Measurements from ENCODE around the gene AMMECR1. TPM values are rescaled to one million over a fixed set of nuclear protein-coding genes. Genes with fewer than 3 reads are reported as not detected.

AMMECR1 gene
- total and polyA plus RNA-seq, 2 of the 4 experiments (the other 2 are of a cell fraction), result 7.0 to 11.3 TPM

DNA sequence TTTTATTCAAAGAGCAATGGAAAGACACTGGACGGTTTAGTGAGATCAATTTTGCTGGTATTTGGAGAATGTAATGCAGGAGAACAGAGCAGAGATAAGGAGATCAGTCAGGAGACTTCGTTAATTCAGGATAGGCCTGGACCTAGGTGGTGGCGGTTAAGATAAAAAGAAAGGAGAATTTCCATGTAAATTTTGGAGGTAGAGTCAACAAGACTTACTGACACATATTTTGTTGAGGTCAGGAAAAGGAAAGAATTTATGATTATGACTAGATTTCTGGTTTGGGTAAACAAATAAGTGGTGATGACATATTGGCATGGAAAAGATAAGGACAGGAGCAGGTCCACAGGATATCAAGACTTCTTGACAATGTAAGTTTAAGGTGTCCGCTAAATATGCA lies 8.8 kb upstream of the AMMECR1 start:
- Histone ChIP-seq H3K79me1 (ENCODE audit: low read depth in 1 of 2, low read length in 2 of 2) (no peaks in the 10 kb centered on the region), H4K91ac (ENCODE audit: insufficient read depth, low read depth, low read length) (no peak overlapping the region), H3K27ac (ENCODE audit: insufficient read depth, low read length) (no peak overlapping the region), H2BK120ac (ENCODE audit: low read depth, low read length) (no peak overlapping the region), H3K27me3 (ENCODE audit: control insufficient read depth, insufficient read depth, low read length) (no peaks in the 10 kb centered on the region), H3K18ac (ENCODE audit: low read depth, low read length) (no peak overlapping the region), H3K4me3 (ENCODE audit: insufficient read depth, low read depth, low read length) (no peak overlapping the region), H3K9me1 (ENCODE audit: insufficient read depth, low read length) (no peaks in the 10 kb centered on the region), H3K23ac (ENCODE audit: low read depth, low read length) (no peak overlapping the region), H2AK5ac (ENCODE audit: low read depth, low read length) (no peak overlapping the region), H4K20me1 (ENCODE audit: insufficient read depth, low read length) (no peaks in the 10 kb centered on the region), H3K4ac (ENCODE audit: low read depth, low read length) (no peak overlapping the region), H2BK20ac (ENCODE audit: low read depth, low read length) (no peak overlapping the region), H3K14ac (replicated peaks; ENCODE audit: low read depth, low read length) (no peak overlapping the region), H3K56ac (ENCODE audit: extremely low read depth, insufficient read depth, low read length) (no peak overlapping the region), H2AK9ac (replicated peaks; ENCODE audit: low read depth, low read length, poor library complexity) (no peak overlapping the region), H3K9me3 (ENCODE audit: control insufficient read depth, insufficient read depth, low read length) (peaks cover 3% of the 10 kb centered on the region; the same call in 1 of the 2 replicates), H2BK5ac (ENCODE audit: low read depth, low read length, poor library complexity, severe bottlenecking) (no peak overlapping the region), H2BK15ac (ENCODE audit: low read depth, low read length) (no peak overlapping the region), H3K36me3 (ENCODE audit: control insufficient read depth, insufficient read depth, low read length) (no peaks in the 10 kb centered on the region), H4K8ac (ENCODE audit: low read depth in 2 of 2, low read length in 2 of 2) (no peak overlapping the region), H3K4me2 (ENCODE audit: low read depth, low read length) (no peak overlapping the region), H3K4me1 (ENCODE audit: control insufficient read depth, insufficient read depth, low read length) (no peaks in the 10 kb centered on the region), H2AFZ (replicated peaks; ENCODE audit: low read length, poor library complexity) (no peak overlapping the region), H3K9ac (ENCODE audit: low read depth, low read length) (no peak overlapping the region), H4K5ac (ENCODE audit: low read depth, low read length) (no peak overlapping the region)
- no CpG with 5 or more reads among the region's 4 CpGs for WGBS, 2 experiments (ENCODE audit: extremely low coverage in 2 of 2, insufficient read length in 1 of 2)
- TF ChIP-seq RFX5 (IDR thresholded peaks at IDR 0.05; ENCODE audit: low read depth, low read length), result no peak
- TF ChIP-seq SMC3 (IDR thresholded peaks at IDR 0.05; ENCODE audit: low read depth, low read length), result no peak
- TF ChIP-seq MAFK (IDR thresholded peaks at IDR 0.05; ENCODE audit: low read depth, low read length), result no peak
- TF ChIP-seq NFE2L2 (IDR thresholded peaks at IDR 0.05; ENCODE audit: low read depth, low read length), result no peak
- TF ChIP-seq MAZ (IDR thresholded peaks at IDR 0.05; ENCODE audit: borderline replicate concordance, low read depth, low read length), result no peak
- no peak for TF ChIP-seq BHLHE40 (IDR thresholded peaks at IDR 0.05; ENCODE audit: low read depth, low read length)
- TF ChIP-seq CEBPB (IDR thresholded peaks at IDR 0.05; ENCODE audit: low read depth, low read length), result no peak
- no peak for TF ChIP-seq RAD21 (IDR thresholded peaks at IDR 0.05; ENCODE audit: low read length)
- TF ChIP-seq, protein P1, sequence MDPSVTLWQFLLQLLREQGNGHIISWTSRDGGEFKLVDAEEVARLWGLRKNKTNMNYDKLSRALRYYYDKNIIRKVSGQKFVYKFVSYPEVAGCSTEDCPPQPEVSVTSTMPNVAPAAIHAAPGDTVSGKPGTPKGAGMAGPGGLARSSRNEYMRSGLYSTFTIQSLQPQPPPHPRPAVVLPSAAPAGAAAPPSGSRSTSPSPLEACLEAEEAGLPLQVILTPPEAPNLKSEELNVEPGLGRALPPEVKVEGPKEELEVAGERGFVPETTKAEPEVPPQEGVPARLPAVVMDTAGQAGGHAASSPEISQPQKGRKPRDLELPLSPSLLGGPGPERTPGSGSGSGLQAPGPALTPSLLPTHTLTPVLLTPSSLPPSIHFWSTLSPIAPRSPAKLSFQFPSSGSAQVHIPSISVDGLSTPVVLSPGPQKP (IDR thresholded peaks at IDR 0.05; ENCODE audit: borderline replicate concordance, low read depth, low read length), result no peak
- no peak for TF ChIP-seq CHD1 (IDR thresholded peaks at IDR 0.05; ENCODE audit: low read depth, low read length)
- no peak for TF ChIP-seq RCOR1 (IDR thresholded peaks at IDR 0.05; ENCODE audit: insufficient replicate concordance, low read length)
- no TSS peak for BruUV-seq (replicated peaks)
- DNase-seq (no peak), ATAC-seq (ENCODE audit: low read depth) (no peak)
- ChIA-PET POLR2A (ENCODE audit: unreplicated experiment) (no interaction called here), CTCF (no interaction called here)
- in situ Hi-C loops (cut with MboI; ENCODE audit: low sequenced_read_pairs), result no loop called here
- dilution Hi-C loops (cut with HindIII; ENCODE audit: low sequenced_read_pairs, unreplicated experiment), result no loop called here
- intact Hi-C loops (cut with micrococcal nuclease), result no loop called here
